Muscle layer of colon (tissue), 2 donors: ENCODE results near the gene PBRM1.

Experiments
- H3K27ac ChIP-seq: one replicate; pipeline ENCODE4 v1.7.0; 2013; ENCODE audit warnings: low read depth, mild to moderate bottlenecking, low read length, moderate library complexity
- H3K27me3 ChIP-seq, 2 donors: one replicate each; pipeline ENCODE4 v1.7.0; 2013; ENCODE audit warnings: low read length in 2 of 2, mild to moderate bottlenecking in 2 of 2; ENCODE audit not compliant: insufficient read depth in 2 of 2, control insufficient read depth in 1 of 2
- H3K36me3 ChIP-seq: one replicate; pipeline ENCODE4 v1.7.0; 2013; ENCODE audit warnings: mild to moderate bottlenecking, low read length; ENCODE audit not compliant: insufficient read depth
- H3K4me1 ChIP-seq: one replicate; pipeline ENCODE4 v1.7.0; 2013; ENCODE audit warnings: mild to moderate bottlenecking, low read length; ENCODE audit not compliant: insufficient read depth
- H3K4me3 ChIP-seq, 2 donors: one replicate each; pipeline ENCODE4 v1.7.0; 2013; ENCODE audit warnings: low read length in 2 of 2, low read depth in 1 of 2, mild to moderate bottlenecking in 1 of 2, moderate library complexity in 1 of 2
- H3K9ac ChIP-seq: one replicate; pipeline ENCODE4 v1.7.0; 2013; ENCODE audit warnings: low read length
- H3K9me3 ChIP-seq: one replicate; pipeline ENCODE4 v1.7.0; 2013; ENCODE audit warnings: mild to moderate bottlenecking, low read length
- donor health status: abdominal sarcoma.
- donor health status: Adenocarcinoma of cecum.

Gene PBRM1

DNA sequence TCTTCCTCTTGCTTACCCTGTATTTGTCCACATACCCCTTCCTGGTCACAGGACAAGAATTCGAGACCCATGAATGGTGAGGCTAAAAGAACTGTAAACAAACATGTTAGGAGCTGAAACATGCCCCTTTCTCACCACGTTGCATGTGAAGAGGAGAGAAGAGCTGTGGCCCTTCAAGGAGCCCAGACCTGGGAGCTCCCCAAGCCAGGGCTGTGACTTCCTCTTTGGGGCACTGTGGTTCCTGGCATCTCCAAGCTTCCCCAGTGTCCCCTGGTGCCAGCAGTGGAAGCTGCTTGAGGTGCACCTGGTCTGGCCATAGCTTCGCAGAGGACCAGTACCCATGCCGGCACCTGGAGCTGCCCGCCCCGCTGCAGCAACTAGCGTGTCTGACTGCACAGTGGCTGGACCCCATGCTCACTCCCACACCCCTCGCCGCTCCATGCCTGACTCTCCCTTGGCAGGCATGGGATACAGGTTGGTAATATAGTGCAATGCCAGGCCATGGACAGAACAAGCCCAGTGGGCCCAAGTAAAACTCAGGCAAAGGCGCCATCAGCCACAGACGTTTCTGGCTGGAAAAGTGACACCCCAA lies 30.1 kb upstream of the PBRM1 start:
- Histone ChIP-seq H3K4me1 (no peaks in the 10 kb centered on the region), H3K27me3 (no peaks in the 10 kb centered on the region), H3K27ac (no peak overlapping the region), H3K36me3 (peaks cover 5% of the 10 kb centered on the region), H3K9ac (no peak overlapping the region), H3K9me3 (no peaks in the 10 kb centered on the region), H3K4me3 (no peak overlapping the region)

DNA sequence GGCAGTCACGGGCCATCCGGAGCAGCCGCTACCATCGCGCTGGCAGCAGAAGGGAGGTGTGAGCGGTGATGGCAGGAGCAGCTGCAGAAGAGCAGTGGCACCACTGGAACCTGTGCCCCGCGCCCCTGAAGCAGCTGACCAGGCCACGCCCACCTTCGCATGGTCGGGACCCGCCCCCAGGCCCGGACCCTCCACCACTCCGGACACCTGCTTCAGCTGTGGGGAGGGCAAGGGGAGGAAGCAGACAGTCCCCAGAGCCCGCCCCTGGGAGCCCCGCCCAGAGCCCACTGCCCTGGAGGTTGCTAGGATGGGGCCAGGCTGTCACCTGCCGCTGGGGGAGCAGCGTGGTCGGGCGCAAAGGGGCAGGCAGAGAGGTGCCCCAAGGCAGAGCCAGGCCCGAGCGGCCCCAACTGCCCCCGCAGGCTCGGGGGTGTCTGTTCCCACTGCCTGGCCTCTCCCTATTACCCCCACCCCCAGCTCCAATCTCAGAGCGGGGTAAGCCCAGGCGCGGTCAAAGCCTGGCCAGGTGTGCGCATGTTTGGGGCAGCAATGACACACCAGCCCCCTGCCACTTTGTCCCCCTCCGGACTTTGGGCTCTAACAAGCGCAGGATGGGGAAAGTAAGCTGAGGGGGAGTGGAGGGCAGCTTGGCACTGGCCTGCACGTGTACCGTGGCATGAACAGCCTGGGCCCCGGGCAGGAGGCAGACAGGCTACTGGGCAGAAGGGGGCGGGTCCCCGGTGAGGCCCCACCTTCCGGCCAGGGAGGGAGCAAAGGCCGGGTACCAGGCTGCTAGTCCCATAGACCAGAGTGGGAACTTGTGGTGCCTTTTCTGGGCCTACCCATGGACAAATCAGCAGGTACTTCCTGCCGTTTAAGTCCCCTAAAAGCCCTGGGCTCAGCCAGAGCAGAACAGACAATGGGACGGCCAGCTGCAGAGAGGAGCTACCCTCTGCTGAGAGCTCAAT lies 28.9 kb upstream of the PBRM1 start:
- Histone ChIP-seq H3K27me3 (no peaks in the 10 kb centered on the region), H3K4me1 (no peaks in the 10 kb centered on the region), H3K4me3 (no peak overlapping the region), H3K9me3 (no peaks in the 10 kb centered on the region), H3K27ac (no peak overlapping the region), H3K36me3 (peaks cover 5% of the 10 kb centered on the region), H3K9ac (no peak overlapping the region)

- H3K4me3 ChIP-seq, result no peak overlapping the region
- H3K4me1 ChIP-seq, result peaks cover 4% of the 10 kb centered on the region
- H3K9ac ChIP-seq, result no peak overlapping the region
- peaks cover 17% of the 10 kb centered on the region for H3K36me3 ChIP-seq
- no peaks in the 10 kb centered on the region for H3K27me3 ChIP-seq
- H3K9me3 ChIP-seq, result no peaks in the 10 kb centered on the region
- no peak overlapping the region for H3K27ac ChIP-seq
Measured at GRCh38 chr3:52712291-52713212, 26.8 kb upstream of the PBRM1 start.

GRCh38 chr3:52710512-52710911 lies 24.8 kb upstream of the PBRM1 start:
- no peak overlapping the region for H3K4me3 ChIP-seq
- H3K9ac ChIP-seq, result no peak overlapping the region
- H3K4me1 ChIP-seq, result peaks cover 14% of the 10 kb centered on the region
- H3K9me3 ChIP-seq, result no peaks in the 10 kb centered on the region
- H3K27ac ChIP-seq, result no peak overlapping the region
- H3K27me3 ChIP-seq, result no peaks in the 10 kb centered on the region
- H3K36me3 ChIP-seq, result peaks cover 18% of the 10 kb centered on the region

GRCh38 chr3:52707585-52707984 lies 21.9 kb upstream of the PBRM1 start:
- Histone ChIP-seq H3K4me3 (no peak overlapping the region), H3K36me3 (peaks cover 18% of the 10 kb centered on the region), H3K9ac (no peak overlapping the region), H3K9me3 (no peaks in the 10 kb centered on the region), H3K27me3 (no peaks in the 10 kb centered on the region), H3K4me1 (peaks cover 31% of the 10 kb centered on the region), H3K27ac (no peak overlapping the region)

DNA sequence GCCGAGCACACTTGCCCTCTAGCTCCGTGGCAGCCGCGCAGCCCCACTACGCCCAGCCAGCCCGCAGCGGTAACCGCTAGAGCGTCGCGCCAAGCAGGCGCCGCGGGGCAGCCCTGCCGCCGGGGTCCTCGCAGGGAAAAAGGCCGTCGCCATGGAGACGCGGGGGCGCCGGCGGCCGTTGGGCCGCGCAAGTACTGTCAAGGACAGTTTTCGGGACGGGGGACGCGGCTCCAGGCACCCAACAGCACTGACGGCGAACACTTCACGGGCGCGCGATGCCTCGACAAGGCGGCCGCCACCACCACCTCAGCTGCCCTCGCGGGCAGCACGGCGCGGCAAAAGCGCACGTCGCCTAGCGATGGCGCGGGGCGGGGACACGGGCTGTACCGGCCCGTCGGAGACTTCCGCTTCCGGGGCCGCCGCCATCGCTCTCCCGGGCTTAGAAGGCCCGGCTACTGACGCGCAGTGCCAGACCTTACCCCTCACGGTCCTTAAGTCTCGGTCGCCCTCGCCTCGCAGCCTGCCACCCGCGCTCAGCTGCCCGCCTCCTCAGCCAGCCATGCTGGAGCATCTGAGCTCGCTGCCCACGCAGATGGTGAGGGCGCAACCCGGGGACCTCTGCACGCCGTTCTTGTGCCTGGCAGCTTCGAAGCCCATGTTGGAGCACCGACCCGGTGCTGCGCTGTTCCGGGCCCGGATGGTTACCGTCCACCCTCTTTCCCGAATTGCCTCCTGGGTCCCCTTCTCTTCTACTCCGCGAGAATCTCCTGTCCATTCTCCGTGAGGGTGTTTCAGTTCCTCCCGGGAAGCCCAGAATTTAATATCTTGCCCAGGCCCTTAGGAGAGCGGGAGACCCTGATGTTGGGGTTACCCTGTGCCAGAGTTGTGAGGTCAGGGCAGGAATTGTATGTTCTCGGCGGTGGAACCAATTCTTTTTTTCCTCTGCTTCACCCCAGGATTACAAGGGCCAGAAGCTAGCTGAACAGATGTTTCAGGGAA lies 20.3 kb upstream of the PBRM1 start, which contains the start of the genes GLT8D1 and SPCS1:
GLT8D1 (minus strand) TSS at position 104 of the 999 bp plus-strand sequence. CDS start 5,331 bp downstream, outside the sequence.
SPCS1 (plus strand) TSS at position 419 of the 999 bp plus-strand sequence; CDS start at position 560, 141 bp downstream.
- Histone ChIP-seq H3K36me3 (peaks cover 18% of the 10 kb centered on the region), H3K9ac (peak within 1 kb of the TSS; percentile 69), H3K4me1 (peaks cover 31% of the 10 kb centered on the region), H3K27me3 (no peaks in the 10 kb centered on the region), H3K4me3 (peak within 1 kb of the TSS; percentile 82 to 94), H3K9me3 (no peaks in the 10 kb centered on the region), H3K27ac (peak within 1 kb of the TSS; percentile 87)

- peak overlapping the region; percentile 82 to 94 for H3K4me3 ChIP-seq
- peaks cover 31% of the 10 kb centered on the region for H3K4me1 ChIP-seq
- peak overlapping the region; percentile 87 for H3K27ac ChIP-seq
- H3K9me3 ChIP-seq, result no peaks in the 10 kb centered on the region
- H3K9ac ChIP-seq, result peak overlapping the region; percentile 63
- no peaks in the 10 kb centered on the region for H3K27me3 ChIP-seq
- H3K36me3 ChIP-seq, result peaks cover 18% of the 10 kb centered on the region
Measured at GRCh38 chr3:52705438-52705687, 19.6 kb upstream of the PBRM1 start.

GRCh38 chr3:52704611-52705437 lies 19.1 kb upstream of the PBRM1 start:
- H3K9ac ChIP-seq, result peak overlapping the region; percentile 63
- H3K4me1 ChIP-seq, result peaks cover 31% of the 10 kb centered on the region
- H3K27me3 ChIP-seq, result no peaks in the 10 kb centered on the region

DNA sequence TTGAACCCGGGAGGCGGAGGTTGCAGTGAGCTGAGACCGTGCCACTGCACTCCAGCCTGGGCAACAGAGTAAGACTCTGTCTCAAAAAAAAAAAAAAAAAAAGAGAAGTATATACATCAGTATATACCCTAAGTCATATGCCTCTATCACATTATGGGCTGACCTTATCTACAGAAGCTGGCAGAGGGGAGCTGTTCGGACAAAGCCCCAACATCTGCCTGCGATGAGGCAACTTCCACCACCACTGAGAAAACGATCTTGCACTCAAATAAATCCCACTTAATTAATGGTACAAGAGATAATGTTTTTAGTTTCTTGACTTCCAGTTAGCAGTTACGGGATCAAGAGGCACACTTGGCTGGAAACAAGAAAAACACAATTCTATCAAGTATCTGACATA lies 17.6 kb upstream of the PBRM1 start:
- Histone ChIP-seq H3K9ac (no peak overlapping the region), H3K9me3 (no peaks in the 10 kb centered on the region), H3K4me3 (no peak overlapping the region), H3K27me3 (no peaks in the 10 kb centered on the region), H3K27ac (no peak overlapping the region), H3K36me3 (peaks cover 16% of the 10 kb centered on the region), H3K4me1 (peaks cover 31% of the 10 kb centered on the region)

More at GRCh38 chr3:52704611-52705437, 19.1 kb upstream of the PBRM1 start:
- no peaks in the 10 kb centered on the region for H3K9me3 ChIP-seq
- H3K36me3 ChIP-seq, result peaks cover 22% of the 10 kb centered on the region
- H3K27ac ChIP-seq, result peak overlapping the region; percentile 87
- peak overlapping the region; percentile 82 to 94 for H3K4me3 ChIP-seq

DNA sequence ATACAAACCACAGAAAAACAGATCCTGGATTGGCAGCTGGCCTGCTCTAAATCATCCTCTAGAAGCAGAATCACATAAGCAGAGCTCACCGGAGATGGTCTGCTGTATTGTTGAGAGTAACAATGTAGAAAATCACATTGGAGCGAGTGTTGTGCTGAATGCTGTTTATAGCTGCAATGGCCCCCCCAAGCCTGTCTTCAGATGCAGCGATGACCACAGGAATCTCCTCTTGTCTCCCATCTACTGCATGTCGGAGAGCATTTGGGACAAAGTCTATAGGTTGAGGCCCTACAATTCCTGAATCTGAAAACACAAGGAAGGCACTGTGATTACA lies 11.9 kb upstream of the PBRM1 start:
- Histone ChIP-seq H3K4me3 (no peak overlapping the region), H3K4me1 (no peaks in the 10 kb centered on the region), H3K9me3 (no peaks in the 10 kb centered on the region), H3K27ac (no peak overlapping the region), H3K9ac (no peak overlapping the region), H3K36me3 (peaks cover 57% of the 10 kb centered on the region), H3K27me3 (no peaks in the 10 kb centered on the region)
